K562 (cell line): Measurements from ENCODE around the gene DGLUCY. TPM values are rescaled to one million over a fixed set of nuclear protein-coding genes. Genes with fewer than 3 reads are reported as not detected.
A peak's percentile ranks its signal among the peaks of the same experiment; 100 is the strongest.

Experiments used
- ATAC-seq: fragments of 200-7000 bp; cut with Tn5 transposase; 3 replicates; pipeline ENCODE4 v1.9.1; 2020; ENCODE audit warnings: moderate library complexity
- BruUV-seq: library from RNA; stranded (reverse); fragments of 400-500 nt; replicated peaks from 2 replicates; lab custom pipeline; 2021; lab: Mats Ljungman, UMichigan
- CTCF ChIA-PET: fragments of 300-600 bp; formaldehyde crosslinking; extraction: SDS; loops from one replicate; lab custom pipeline; 2021; ENCODE audit warnings: low intra/inter-chr PET ratio; lab: Yijun Ruan, JAX
- POLR2A ChIA-PET: fragments of 300-600, 350-650 bp; sonication (Branson Sonifier 250); formaldehyde crosslinking; extraction: SDS; loops from one replicate; lab custom pipeline; 2021; ENCODE audit warnings: antibody characterized with exemption, inconsistent platforms; lab: Yijun Ruan, JAX
- DNase-seq, 4 experiments: peaks; one replicate each; pipeline versions ENCODE4 v3.0.0 to v3.0.0-alpha.2; 2011 to 2018; ENCODE audit warnings: low spot score in 3 of 4, mixed read lengths in 3 of 4; ENCODE audit errors: extremely low read depth in 1 of 4
- FAIRE-seq: peaks from 2 replicates; lab custom pipeline; 2011; peaks lifted over from hg19 to GRCh38; lab: Jason Lieb, UNC
- H2AFZ ChIP-seq: 2 replicates; pipeline ENCODE4 v1.6.0; 2011; ENCODE audit warnings: low read depth, low read length, control low read depth, inconsistent platforms
- H3K27ac ChIP-seq: fragments of 200-600 bp; 3 replicates; pipeline ENCODE4 v1.8.0; 2011; ENCODE audit warnings: low read depth, mild to moderate bottlenecking, control low read depth, inconsistent platforms, low read length, moderate library complexity, mixed read lengths; ENCODE audit errors: extremely low read depth
- H3K27me3 ChIP-seq, 2 experiments: fragments of 300-600 bp in 1 of 2; 2 replicates in 1 of 2; 3 replicates in 1 of 2; pipeline versions ENCODE4 v1.6.0 to v1.8.0; 2011; ENCODE audit warnings: inconsistent platforms in 2 of 2, low read length in 2 of 2, mild to moderate bottlenecking in 1 of 2, mixed read lengths in 1 of 2, moderate library complexity in 1 of 2; ENCODE audit not compliant: control insufficient read depth in 2 of 2, insufficient read depth in 2 of 2
- H3K36me3 ChIP-seq: fragments of 300-600 bp; 3 replicates; pipeline ENCODE4 v1.8.0; 2011; ENCODE audit warnings: mild to moderate bottlenecking, low read length, inconsistent platforms; ENCODE audit not compliant: control insufficient read depth, insufficient read depth
- H3K4me1 ChIP-seq, 2 experiments: fragments of 200-600 bp in 1 of 2; replicated peaks in 1 of 2; 2 replicates in 1 of 2; 3 replicates in 1 of 2; pipeline versions ENCODE4 v1.5.1 to v1.8.0; 2011; ENCODE audit warnings: inconsistent platforms in 2 of 2, low read length in 2 of 2, mild to moderate bottlenecking in 1 of 2, mixed read lengths in 1 of 2, moderate library complexity in 1 of 2; ENCODE audit not compliant: control insufficient read depth in 2 of 2, insufficient read depth in 2 of 2
- H3K4me2 ChIP-seq: 2 replicates; pipeline ENCODE4 v1.6.1; 2011; ENCODE audit warnings: low read length, control low read depth, inconsistent platforms, mixed read lengths; ENCODE audit not compliant: insufficient read depth
- H3K4me3 ChIP-seq: fragments of 200-600 bp; sonication (generic), shearing (Covaris generic); 2 replicates; pipeline ENCODE4 v1.5.1; 2016; ENCODE audit warnings: control low read depth, inconsistent platforms
- H3K79me2 ChIP-seq: fragments of 200-600 bp; 3 replicates; pipeline ENCODE4 v1.8.0; 2011; ENCODE audit warnings: low read length, inconsistent platforms; ENCODE audit not compliant: control insufficient read depth, insufficient read depth
- H3K9ac ChIP-seq, 2 experiments: 2 replicates each; pipeline versions ENCODE4 v1.6.0 to v1.6.1; 2011; ENCODE audit warnings: low read depth in 2 of 2, low read length in 2 of 2, control low read depth in 1 of 2, inconsistent platforms in 1 of 2, mild to moderate bottlenecking in 1 of 2, mixed read lengths in 1 of 2; ENCODE audit not compliant: insufficient read depth in 1 of 2
- H3K9me1 ChIP-seq: one replicate; pipeline ENCODE4 v1.6.0; 2011; ENCODE audit warnings: inconsistent platforms, mild to moderate bottlenecking, low read length, moderate library complexity; ENCODE audit not compliant: control insufficient read depth, insufficient read depth
- H3K9me3 ChIP-seq: replicated peaks from 2 replicates; pipeline ENCODE4 v1.5.1; 2011; ENCODE audit warnings: low read depth, low read length, inconsistent platforms; ENCODE audit not compliant: control insufficient read depth, insufficient read depth
- H4K20me1 ChIP-seq: replicated peaks from 2 replicates; pipeline ENCODE4 v1.6.1; 2011; ENCODE audit warnings: low read length, inconsistent platforms, mixed read lengths; ENCODE audit not compliant: control insufficient read depth, insufficient read depth
- DNMT1 ChIP-seq: fragments of 450-650 bp; IDR thresholded peaks from 2 replicates; pipeline ENCODE4 v1.6.1; 2016; ENCODE audit warnings: antibody characterized with exemption, mild to moderate bottlenecking
- E2F4 ChIP-seq: sonication (generic); formaldehyde crosslinking; IDR thresholded peaks from 2 replicates; pipeline ENCODE4 v1.8.0; 2022; ENCODE audit warnings: mild to moderate bottlenecking, low read depth, missing genetic modification reagents
- HDAC6 ChIP-seq: IDR thresholded peaks from 2 replicates; pipeline ENCODE4 v1.6.1; 2012; ENCODE audit warnings: low read depth, mild to moderate bottlenecking, control low read depth, inconsistent platforms, low read length, moderate library complexity
- KDM1A ChIP-seq, 2 experiments: fragments of 450-650 bp; IDR thresholded peaks; 2 replicates each; pipeline ENCODE4 v1.6.1; 2016; ENCODE audit warnings: mild to moderate bottlenecking in 2 of 2
- MAFG ChIP-seq: fragments of 450-650 bp; conservative IDR thresholded peaks from 2 replicates; pipeline ENCODE4 v1.6.1; 2016; ENCODE audit warnings: missing genetic modification characterization, missing compliant biosample characterization
- SAFB2 ChIP-seq: fragments of 200-400 bp; formaldehyde crosslinking; IDR thresholded peaks from 2 replicates; pipeline ENCODE4 v1.6.1; 2018; ENCODE audit warnings: borderline replicate concordance, low read length, low read depth, moderate library complexity; ENCODE audit not compliant: severe bottlenecking
- SMAD3 ChIP-seq: fragments of 450-650 bp; formaldehyde crosslinking; conservative IDR thresholded peaks from 2 replicates; pipeline ENCODE4 v1.4.0; 2020; ENCODE audit warnings: mild to moderate bottlenecking
- XRCC4 ChIP-seq: IDR thresholded peaks from one replicate; pipeline ENCODE4 v1.6.1; 2011; ENCODE audit not compliant: insufficient read depth, insufficient read length; ENCODE audit errors: extremely low read depth
- ZFP36 ChIP-seq: fragments of 150-350 bp; IDR thresholded peaks from 2 replicates; pipeline ENCODE4 v1.6.1; 2018; ENCODE audit warnings: low read length, low read depth; ENCODE audit not compliant: partially characterized antibody
- ZNF318 ChIP-seq, 2 experiments: fragments of 450-650 bp; IDR thresholded peaks; 2 replicates each; pipeline ENCODE4 v1.6.1; 2016; ENCODE audit warnings: mild to moderate bottlenecking in 2 of 2, borderline replicate concordance in 1 of 2, low read depth in 1 of 2, moderate library complexity in 1 of 2
- ZNF766 ChIP-seq: fragments of 200-800 bp; sonication (Bioruptor generic); conservative IDR thresholded peaks from 2 replicates; pipeline ENCODE4 v1.6.1; 2016; ENCODE audit warnings: missing genetic modification characterization, missing compliant biosample characterization
- WGBS: fragments of 100-300 bp; shearing (Covaris generic); methylation state at CpG from one replicate; pipeline ENCODE4 v1.1.6; 2016; ENCODE audit warnings: low coverage, mixed read lengths; ENCODE audit not compliant: insufficient coverage; ENCODE audit errors: missing lambda C conversion rate; 5-methylcytosine and 5-hydroxymethylcytosine counted together
- in situ Hi-C: fragments of 300-500 bp; cut with MboI; formaldehyde crosslinking; loops from 4 replicates; pipeline ENCODE4 v1.15.0; 2018; ENCODE audit warnings: inconsistent platforms, mixed read lengths
- intact Hi-C: fragments of 100-400 bp; cut with micrococcal nuclease; formaldehyde crosslinking; loops from 2 replicates; pipeline ENCODE4 v1.14.2; 2022
- polyA plus RNA-seq, 8 experiments: library from polyadenylated mRNA; depleted of rRNA in 4 of 8; stranded (reverse) in 5 of 8; unstranded in 3 of 8; fragments of >200 nt; fragmentation: Nextera tagmentation in 2 of 8; fragmentation: Illumina TruSeq in 1 of 8; extraction: Ambion mirVana in 2 of 8; extraction: Trizol in 1 of 8; gene quantifications; 2 replicates each; pipeline versions ENCODE4 v1.2.1 to v1.2.3, GENCODE V29; 2011 to 2014; ENCODE audit warnings: inconsistent platforms in 1 of 8, missing spikeins in 1 of 8
- total RNA-seq, 7 experiments: library from RNA; depleted of rRNA in 6 of 7; stranded (reverse); fragments of >200 nt in 6 of 7; fragmentation: Illumina TruSeq in 2 of 7; extraction: Trizol in 2 of 7; gene quantifications; 2 replicates each; pipeline versions ENCODE4 v1.2.1 to v1.2.3, GENCODE V29; 2011 to 2021; ENCODE audit warnings: low replicate concordance in 1 of 7

The DGLUCY gene
- total and polyA plus RNA-seq, 9 of the 15 experiments (the other 6 are each of a cell fraction or from before 2014, with no cell fraction given), result 9.9 to 28.4 (median 21.0) TPM

DNA sequence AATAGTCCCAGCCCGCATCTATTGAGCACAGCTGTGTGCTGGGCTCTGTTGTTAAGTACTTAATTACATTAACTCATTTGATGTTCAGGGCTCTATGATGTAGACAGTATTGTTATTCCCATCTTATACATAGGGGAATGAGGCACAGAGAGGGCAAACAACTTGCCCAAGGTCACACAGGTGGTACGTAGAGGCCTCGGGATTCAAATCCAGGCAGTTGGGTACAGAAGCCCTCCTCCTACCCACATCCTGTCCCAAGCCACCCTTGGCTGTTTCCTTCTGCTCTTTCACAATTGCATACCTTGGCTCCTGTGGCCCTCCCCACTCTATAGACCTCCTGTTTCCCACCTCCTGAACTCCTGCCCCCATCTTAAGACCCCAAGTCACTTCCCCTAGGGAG lies 140.6 kb downstream of the DGLUCY start:
- Histone ChIP-seq H3K9me1 (no peaks in the 10 kb centered on the region), H3K9ac (no peak overlapping the region), H3K36me3 (no peaks in the 10 kb centered on the region; the same call in 2 of the 3 replicates), H2AFZ (no peak overlapping the region), H3K27ac (no peak overlapping the region), H3K79me2 (peaks cover 2% of the 10 kb centered on the region; the same call in 2 of the 3 replicates), H3K4me1 (peaks cover 30 to 36% of the 10 kb centered on the region in 2 experiments), H3K4me3 (no peak overlapping the region), H3K27me3 (no peaks in the 10 kb centered on the region), H3K4me2 (no peak overlapping the region), H4K20me1 (no peaks in the 10 kb centered on the region), H3K9me3 (no peaks in the 10 kb centered on the region)
- DNase-seq (no peak), ATAC-seq (no peak), FAIRE-seq (no peak)
- intact Hi-C loops, result loop anchor here (2.0 kb wide), 1 partner anchor 78 kb away; no protein-coding TSS in a partner anchor
- BruUV-seq, result no TSS peak
- 83% methylated on average over 3 of the region's 3 CpGs for WGBS
- in situ Hi-C loops, result no loop called here
- ChIA-PET CTCF (interaction anchor here (1.2 kb wide), 1 partner anchor 32 kb away, joined by 3 read pairs; no protein-coding TSS in a partner anchor), POLR2A (interaction anchor here (1.0 kb wide), 1 partner anchor 76 kb away, joined by 3 read pairs; no protein-coding TSS in a partner anchor)
- TF ChIP-seq KDM1A (IDR thresholded peaks at IDR 0.05) (0 out of 4 replicates have a peak, but pooled peaks of 1 of the 2 experiments have one; percentile 8), MAFG (no peak), HDAC6 (no peak), SAFB2 (no peak), DNMT1 (no peak), SMAD3 (CRISPR knock-in tag) (no peak), ZNF318 (IDR thresholded peaks at IDR 0.05; ENCODE audit: borderline replicate concordance in 1 of 2, low read depth in 1 of 2) (no peak), XRCC4 (no peak), E2F4 (no peak), ZNF766 (no peak), ZFP36 (peak; percentile 51)
